Upper lobe of left lung (tissue), 6 donors: ENCODE results near the gene AFAP1. TPM values are rescaled to one million over a fixed set of nuclear protein-coding genes. Genes with fewer than 3 reads are reported as not detected.

Source experiments
- ATAC-seq, 2 donors: fragments of 200-7000 bp; cut with Tn5 transposase; one replicate each; pipeline ENCODE4 v1.9.1; 2022; ENCODE audit warnings: mild to moderate bottlenecking in 2 of 2, moderate library complexity in 2 of 2; ENCODE audit not compliant: low FRiP score in 2 of 2
- DNase-seq, 2 donors: peaks; one replicate each; pipeline ENCODE4 v3.0.0-alpha.2; 2019 to 2020
- H3K27ac ChIP-seq, 4 donors: fragments of 200-600 bp; sonication (generic); one replicate each; pipeline ENCODE4 v1.5.1; 2016 to 2019
- H3K27me3 ChIP-seq, 4 donors: fragments of 200-600 bp; sonication (generic); one replicate each; pipeline ENCODE4 v1.5.1; 2017 to 2019
- H3K36me3 ChIP-seq, 4 donors: fragments of 200-600 bp; sonication (generic); one replicate each; pipeline ENCODE4 v1.5.1; 2016 to 2019
- H3K4me1 ChIP-seq, 4 donors: fragments of 200-600 bp; sonication (generic); one replicate each; pipeline ENCODE4 v1.5.1; 2018 to 2019
- H3K4me3 ChIP-seq, 4 donors: fragments of 200-600 bp; sonication (generic); one replicate each; pipeline ENCODE4 v1.5.1; 2017 to 2019; ENCODE audit warnings: mild to moderate bottlenecking in 2 of 4, moderate library complexity in 1 of 4
- H3K9me3 ChIP-seq, 4 donors: fragments of 200-600 bp; sonication (generic); one replicate each; pipeline ENCODE4 v1.5.1; 2018 to 2019
- CTCF ChIP-seq, 6 experiments: fragments of 450-650 bp in 4 of 6; fragments of 200-600 bp in 2 of 6; sonication (generic) in 2 of 6; IDR thresholded peaks; one replicate each; pipeline ENCODE4 v1.5.1; 2016 to 2019; ENCODE audit warnings: antibody characterized with exemption in 6 of 6
- EP300 ChIP-seq, 4 donors: sonication (generic); formaldehyde crosslinking; IDR thresholded peaks; one replicate each; pipeline ENCODE4 v1.5.1; 2017; ENCODE audit warnings: antibody characterized with exemption in 4 of 4, control low read depth in 2 of 4
- POLR2A ChIP-seq, 4 donors: fragments of 450-650 bp; IDR thresholded peaks; one replicate each; pipeline ENCODE4 v1.5.1; 2016 to 2017; ENCODE audit warnings: antibody characterized with exemption in 4 of 4, mild to moderate bottlenecking in 2 of 4
- POLR2AphosphoS5 ChIP-seq, 2 donors: sonication (generic); formaldehyde crosslinking; IDR thresholded peaks; one replicate each; pipeline ENCODE4 v1.5.1; 2017; ENCODE audit warnings: antibody characterized with exemption in 2 of 2
- WGBS, 2 donors: methylation state at CpG; one replicate each; pipeline ENCODE4 v1.1.5; 2017 to 2018; 5-methylcytosine and 5-hydroxymethylcytosine counted together
- total RNA-seq, 6 donors: library from RNA; depleted of rRNA in 4 of 6; stranded (reverse); fragments of >200 nt in 4 of 6; gene quantifications; one replicate each; pipeline versions ENCODE4 v1.1.0 to v1.2.1, GENCODE V29; 2016 to 2021
- donor health status: DM: no; HTN: no; CAD: no; lungs with moderate emphysema.
- donor health status: DM: no; HTN: yes; CAD: no; lungs with severe emphysema.

The AFAP1 gene
- total RNA-seq, 6 donors from 2014 or later: 10.9 to 26.7 (median 19.2) TPM

GRCh38 chr4:7821245-7822136, 118.2 kb downstream of the AFAP1 start:
- H3K27me3 ChIP-seq: no peaks in the 10 kb centered on the region
- 77 to 82% methylated on average over 11 of the region's 11 CpGs for WGBS, 2 donors
- H3K36me3 ChIP-seq: peaks cover 0 to 19% (median 0%) of the 10 kb centered on the region in 4 donors
- H3K4me1 ChIP-seq: peaks cover 0 to 11% (median 8%) of the 10 kb centered on the region in 4 donors
- no peaks in the 10 kb centered on the region for H3K9me3 ChIP-seq
- TF ChIP-seq CTCF (IDR thresholded peaks at IDR 0.05) (no peak), POLR2AphosphoS5 (IDR thresholded peaks at IDR 0.05) (no peak), POLR2A (IDR thresholded peaks at IDR 0.05) (no peak), EP300 (IDR thresholded peaks at IDR 0.05) (no peak)
- ATAC-seq (no peak), DNase-seq (no peak)
- no peak overlapping the region for H3K4me3 ChIP-seq
- no peak overlapping the region for H3K27ac ChIP-seq

GRCh38 chr4:7820031-7820818, 119.4 kb downstream of the AFAP1 start:
- no peak overlapping the region for H3K4me3 ChIP-seq
- no peak for DNase-seq
- TF ChIP-seq EP300 (IDR thresholded peaks at IDR 0.05) (no peak), POLR2A (IDR thresholded peaks at IDR 0.05) (no peak), POLR2AphosphoS5 (IDR thresholded peaks at IDR 0.05) (no peak), CTCF (IDR thresholded peaks at IDR 0.05) (no peak)
- ATAC-seq: no peak
- H3K36me3 ChIP-seq: peaks cover 0 to 29% (median 0%) of the 10 kb centered on the region in 4 donors
- 87 to 90% methylated on average over 11 of the region's 11 CpGs for WGBS, 2 donors
- no peaks in the 10 kb centered on the region for H3K27me3 ChIP-seq
- no peak overlapping the region for H3K27ac ChIP-seq
- H3K4me1 ChIP-seq: peaks cover 0 to 11% (median 8%) of the 10 kb centered on the region in 4 donors
- H3K9me3 ChIP-seq: no peaks in the 10 kb centered on the region

- no peak for TF ChIP-seq EP300 (IDR thresholded peaks at IDR 0.05)
- no peak for TF ChIP-seq POLR2AphosphoS5 (IDR thresholded peaks at IDR 0.05)
- no peak for TF ChIP-seq POLR2A (IDR thresholded peaks at IDR 0.05)
- Histone ChIP-seq H3K9me3 (no peaks in the 10 kb centered on the region), H3K4me3 (no peak overlapping the region), H3K27ac (no peak overlapping the region), H3K4me1 (peaks cover 0 to 11% (median 8%) of the 10 kb centered on the region in 4 donors), H3K36me3 (peaks cover 0 to 37% (median 3%) of the 10 kb centered on the region in 4 donors), H3K27me3 (no peaks in the 10 kb centered on the region)
- no peak for DNase-seq
- 89 to 91% methylated on average over 9 of the region's 9 CpGs for WGBS, 2 donors
- ATAC-seq: no peak
Measured at GRCh38 chr4:7819446-7819845, 120.2 kb downstream of the AFAP1 start.

- 81 to 93% methylated on average over 5 of the region's 5 CpGs for WGBS, 2 donors
- no peak overlapping the region for H3K27ac ChIP-seq
- no peak overlapping the region for H3K4me3 ChIP-seq
- peaks cover 0 to 46% (median 5%) of the 10 kb centered on the region in 4 donors for H3K36me3 ChIP-seq
- H3K9me3 ChIP-seq: no peaks in the 10 kb centered on the region
- H3K27me3 ChIP-seq: no peaks in the 10 kb centered on the region
- no peak for ATAC-seq
- H3K4me1 ChIP-seq: peaks cover 0 to 3% (median 3%) of the 10 kb centered on the region in 4 donors
- no peak for DNase-seq
- TF ChIP-seq CTCF (IDR thresholded peaks at IDR 0.05): no peak
- no peak for TF ChIP-seq EP300 (IDR thresholded peaks at IDR 0.05)
- TF ChIP-seq POLR2AphosphoS5 (IDR thresholded peaks at IDR 0.05): no peak
- no peak for TF ChIP-seq POLR2A (IDR thresholded peaks at IDR 0.05)
Measured at GRCh38 chr4:7818399-7818911, 121.2 kb downstream of the AFAP1 start.
